ENCODE results near the gene TENT5A. TPM values are rescaled to one million over a fixed set of nuclear protein-coding genes. Genes with fewer than 3 reads are reported as not detected.
"Not testable (repeated sequence)": the region's sequence is repeated elsewhere in the genome, so short reads cannot be mapped to it uniquely, and the experiment has no call there.

TENT5A gene
- total RNA-seq: 69.4 TPM
- long read RNA-seq, full-length matches to known transcripts: 111 of 151 reads
- long read RNA-seq, partial matches to known transcripts: 17 of 151 reads
- long read RNA-seq, other reads (novel, unspliced or antisense): 23 of 151 reads

GRCh38 chr6:81752084-81752920, at the start of gene TENT5A:
TENT5A (minus strand) TSS chr6:81752681; CDS start chr6:81752141, 540 bp downstream.
- intact Hi-C loops (cut with micrococcal nuclease): loop anchor here (5.0 to 10.0 kb wide), 2 partner anchors 292 to 1145 kb away; no protein-coding TSS in a partner anchor

GRCh38 chr6:81801489-81801888, 49.0 kb upstream of the TENT5A start:
- ATAC-seq: no peak
- DNase-seq: no peak
- intact Hi-C loops (cut with micrococcal nuclease): no loop called here

More at GRCh38 chr6:81752084-81752920, at the start of gene TENT5A:
- ATAC-seq: peak; percentile 85
- peak; percentile 97 for DNase-seq

GRCh38 chr6:81800666-81801065, 48.2 kb upstream of the TENT5A start:
- ATAC-seq: no peak
- DNase-seq: no peak

GRCh38 chr6:81799323-81799722, 46.8 kb upstream of the TENT5A start:
- intact Hi-C loops (cut with micrococcal nuclease): no loop called here
- ATAC-seq (no peak), DNase-seq (no peak)

More at GRCh38 chr6:81800666-81801065, 48.2 kb upstream of the TENT5A start:
- intact Hi-C loops (cut with micrococcal nuclease): no loop called here

GRCh38 chr6:81797591-81797990, 45.1 kb upstream of the TENT5A start:
- intact Hi-C loops (cut with micrococcal nuclease): no loop called here
- no peak for DNase-seq
- peak; percentile 38 for ATAC-seq

GRCh38 chr6:81795890-81796289, 43.4 kb upstream of the TENT5A start:
- ATAC-seq (no peak), DNase-seq (no peak)
- intact Hi-C loops (cut with micrococcal nuclease): no loop called here

- ATAC-seq (no peak), DNase-seq (no peak)
- intact Hi-C loops (cut with micrococcal nuclease): no loop called here
These were observed 41.5 kb upstream of the TENT5A start for GRCh38 chr6:81793821-81794475.

GRCh38 chr6:81792826-81793225, 40.3 kb upstream of the TENT5A start:
- ATAC-seq (no peak), DNase-seq (no peak)
- intact Hi-C loops (cut with micrococcal nuclease): no loop called here

- intact Hi-C loops (cut with micrococcal nuclease): no loop called here
These were observed 39.3 kb upstream of the TENT5A start for GRCh38 chr6:81791756-81792155.

GRCh38 chr6:81790034-81790433, 37.6 kb upstream of the TENT5A start:
- DNase-seq: no peak
- ATAC-seq: no peak
- intact Hi-C loops (cut with micrococcal nuclease): no loop called here

More at GRCh38 chr6:81791756-81792155, 39.3 kb upstream of the TENT5A start:
- DNase-seq (no peak), ATAC-seq (no peak)

GRCh38 chr6:81789291-81789690, 36.8 kb upstream of the TENT5A start:
- no peak for ATAC-seq
- intact Hi-C loops (cut with micrococcal nuclease): no loop called here
- no peak for DNase-seq

GRCh38 chr6:81788748-81789147, 36.3 kb upstream of the TENT5A start:
- DNase-seq: no peak
- no peak for ATAC-seq
- intact Hi-C loops (cut with micrococcal nuclease): no loop called here

- DNase-seq: no peak
These were observed 35.0 kb upstream of the TENT5A start for GRCh38 chr6:81787313-81788068.

GRCh38 chr6:81786150-81786549, 33.7 kb upstream of the TENT5A start:
- intact Hi-C loops (cut with micrococcal nuclease): no loop called here
- ATAC-seq (no peak), DNase-seq (no peak)

More at GRCh38 chr6:81787313-81788068, 35.0 kb upstream of the TENT5A start:
- intact Hi-C loops (cut with micrococcal nuclease): no loop called here
- no peak for ATAC-seq

- DNase-seq: no peak
- no peak for ATAC-seq
- intact Hi-C loops (cut with micrococcal nuclease): no loop called here
These were observed 32.9 kb upstream of the TENT5A start for GRCh38 chr6:81785377-81785776.

GRCh38 chr6:81783893-81784292, 31.4 kb upstream of the TENT5A start:
- DNase-seq (no peak), ATAC-seq (no peak)
- intact Hi-C loops (cut with micrococcal nuclease): no loop called here

GRCh38 chr6:81781624-81782023, 29.1 kb upstream of the TENT5A start:
- intact Hi-C loops (cut with micrococcal nuclease): no loop called here
- ATAC-seq (no peak), DNase-seq (no peak)

- ATAC-seq (no peak), DNase-seq (no peak)
- intact Hi-C loops (cut with micrococcal nuclease): no loop called here
These were observed 25.2 kb upstream of the TENT5A start for GRCh38 chr6:81777586-81778268.

- ATAC-seq; DNase-seq; intact Hi-C loops (cut with micrococcal nuclease): not testable (repeated sequence)
These were observed 23.7 kb upstream of the TENT5A start for GRCh38 chr6:81776219-81776618.

All from left ventricle myocardium superior (tissue), 1 donor.